Upper lobe of right lung (tissue), 1 donor: Measurements from ENCODE around the gene ACADVL. TPM values are rescaled to one million over a fixed set of nuclear protein-coding genes. Genes with fewer than 3 reads are reported as not detected.
A peak's percentile ranks its signal among the peaks of the same experiment; 100 is the strongest.

Experiments used
- ATAC-seq: fragments of 200-7000 bp; cut with Tn5 transposase; one replicate; pipeline ENCODE4 v1.9.1; 2020; ENCODE audit warnings: mild to moderate bottlenecking, moderate library complexity
- DNase-seq: peaks from one replicate; pipeline ENCODE4 v3.0.0-alpha.2; 2020
- H3K27ac ChIP-seq: fragments of 200-600 bp; one replicate; pipeline ENCODE4 v1.8.0; 2022
- H3K27me3 ChIP-seq: fragments of 200-600 bp; one replicate; pipeline ENCODE4 v1.8.0; 2022; ENCODE audit warnings: mild to moderate bottlenecking
- H3K36me3 ChIP-seq: fragments of 200-600 bp; one replicate; pipeline ENCODE4 v1.8.0; 2022
- H3K4me1 ChIP-seq: fragments of 200-600 bp; one replicate; pipeline ENCODE4 v1.8.0; 2022
- H3K4me3 ChIP-seq: fragments of 200-600 bp; one replicate; pipeline ENCODE4 v1.8.0; 2022; ENCODE audit warnings: mild to moderate bottlenecking
- H3K9me3 ChIP-seq: fragments of 200-600 bp; one replicate; pipeline ENCODE4 v1.8.0; 2022
- CTCF ChIP-seq: fragments of 200-600 bp; IDR thresholded peaks from one replicate; pipeline ENCODE4 v1.8.0; 2022; ENCODE audit warnings: antibody characterized with exemption
- intact Hi-C: fragments of 100-400 bp; cut with DNase I; formaldehyde crosslinking; loops from one replicate; pipeline ENCODE4 v1.11.0; 2022
- total RNA-seq: library from RNA; stranded (reverse); fragmentation: NEBNext Ultra II Directional; extraction: Animal tissue kit (Norgen Biotek cat#: 25700); gene quantifications from one replicate; pipeline ENCODE4 v1.2.1, GENCODE V29; 2021
- donor health status: DM: no; HTN: yes; CAD: no; lungs with severe emphysema.

Gene ACADVL
- total RNA-seq, 1 donor from 2014 or later: 544 TPM

DNA sequence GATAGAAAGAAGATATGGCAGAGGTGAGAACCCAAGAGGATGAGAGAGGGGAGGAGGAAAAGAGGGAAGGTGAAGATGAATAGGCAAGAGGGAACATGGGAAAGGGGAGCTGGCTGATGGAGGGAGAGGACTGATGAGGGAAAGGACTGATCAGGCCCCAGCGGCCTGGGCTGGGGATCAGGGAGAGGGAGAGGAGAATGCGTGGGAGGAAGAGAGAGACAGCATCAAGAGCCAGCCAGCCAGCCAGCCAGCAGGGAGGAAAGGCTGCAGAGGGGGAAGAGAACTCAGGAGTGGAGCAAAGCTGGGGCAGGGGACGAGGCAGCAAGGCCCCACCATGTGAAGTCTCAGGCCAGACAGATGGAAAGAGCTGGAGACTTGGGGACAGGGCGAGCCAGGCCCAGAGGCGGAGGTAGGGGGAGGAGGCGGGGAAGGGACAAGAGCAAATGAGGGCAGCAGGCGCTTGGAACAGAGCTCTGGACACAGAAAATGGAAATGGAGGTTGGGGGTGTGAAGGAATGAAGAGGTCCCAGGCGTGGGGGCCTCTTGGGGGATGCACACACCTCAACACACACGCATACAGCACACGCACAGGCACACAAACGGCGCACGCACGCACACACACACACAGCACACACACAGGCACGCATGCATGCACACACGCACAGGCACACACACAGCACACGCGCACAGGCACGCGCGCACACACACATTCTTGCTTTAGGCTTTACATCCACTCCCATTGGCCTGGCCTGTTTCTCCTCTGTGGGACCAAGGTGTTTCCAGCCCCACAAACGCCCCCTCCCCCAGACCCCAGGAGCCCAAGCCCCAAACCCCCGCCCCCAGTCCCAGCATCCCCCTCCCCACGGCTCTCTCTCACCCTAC lies 12.4 kb upstream of the ACADVL start:
- no peak for ATAC-seq
- TF ChIP-seq CTCF: no peak
- Histone ChIP-seq H3K27me3 (no peaks in the 10 kb centered on the region), H3K36me3 (peaks cover 8% of the 10 kb centered on the region), H3K4me3 (no peak overlapping the region), H3K27ac (no peak overlapping the region), H3K4me1 (peaks cover 8% of the 10 kb centered on the region), H3K9me3 (no peaks in the 10 kb centered on the region)
- intact Hi-C loops: no loop called here
- DNase-seq: no peak

- no peak for TF ChIP-seq CTCF
- intact Hi-C loops: no loop called here
- no peak for ATAC-seq
Measured at GRCh38 chr17:7208027-7208571, 11.6 kb upstream of the ACADVL start.

DNA sequence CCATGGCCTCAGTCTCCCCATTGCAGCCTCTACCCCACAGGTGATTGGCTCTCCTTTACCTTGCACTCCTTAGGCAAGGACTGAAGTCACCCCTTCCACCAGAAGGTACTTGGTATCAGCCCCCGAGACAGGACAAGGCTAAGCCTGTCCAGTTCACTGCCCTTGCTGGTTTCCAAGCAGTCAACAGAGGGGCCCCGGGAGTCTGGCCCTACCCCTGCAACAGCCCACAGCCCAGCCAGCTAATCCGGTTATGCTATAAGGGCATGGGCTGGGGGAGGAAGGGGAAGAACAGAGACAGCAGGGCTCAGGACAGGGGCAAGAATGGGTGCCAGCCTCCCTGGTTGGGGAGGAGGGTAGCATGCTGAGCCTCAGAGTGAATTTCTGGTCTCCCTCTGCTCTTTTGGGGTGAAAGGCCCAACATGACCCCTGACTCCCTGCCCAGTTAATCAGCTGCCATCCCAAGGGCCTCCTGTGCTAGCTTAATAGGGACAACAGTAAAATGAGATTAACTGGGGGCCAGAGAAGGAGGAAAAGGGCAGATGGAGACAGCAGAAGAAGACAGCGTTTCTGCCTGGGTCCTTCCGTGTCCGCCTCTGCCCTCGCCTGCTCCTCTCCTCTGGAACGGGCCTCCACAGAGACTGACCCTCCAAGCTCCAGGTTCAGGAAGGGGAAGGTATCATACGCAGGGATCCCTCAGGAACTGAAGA lies 10.8 kb upstream of the ACADVL start:
- no peaks in the 10 kb centered on the region for H3K9me3 ChIP-seq
- no peak for TF ChIP-seq CTCF
- no peak overlapping the region for H3K4me3 ChIP-seq
- no peaks in the 10 kb centered on the region for H3K36me3 ChIP-seq
- ATAC-seq (no peak), DNase-seq (no peak)
- H3K27ac ChIP-seq: no peak overlapping the region
- peaks cover 8% of the 10 kb centered on the region for H3K4me1 ChIP-seq
- intact Hi-C loops: no loop called here
- no peaks in the 10 kb centered on the region for H3K27me3 ChIP-seq

More at GRCh38 chr17:7208027-7208571, 11.6 kb upstream of the ACADVL start:
- Histone ChIP-seq H3K27ac (no peak overlapping the region), H3K9me3 (no peaks in the 10 kb centered on the region), H3K36me3 (peaks cover under 1% of the 10 kb centered on the region), H3K27me3 (no peaks in the 10 kb centered on the region), H3K4me1 (peaks cover 8% of the 10 kb centered on the region), H3K4me3 (no peak overlapping the region)
- no peak for DNase-seq

DNA sequence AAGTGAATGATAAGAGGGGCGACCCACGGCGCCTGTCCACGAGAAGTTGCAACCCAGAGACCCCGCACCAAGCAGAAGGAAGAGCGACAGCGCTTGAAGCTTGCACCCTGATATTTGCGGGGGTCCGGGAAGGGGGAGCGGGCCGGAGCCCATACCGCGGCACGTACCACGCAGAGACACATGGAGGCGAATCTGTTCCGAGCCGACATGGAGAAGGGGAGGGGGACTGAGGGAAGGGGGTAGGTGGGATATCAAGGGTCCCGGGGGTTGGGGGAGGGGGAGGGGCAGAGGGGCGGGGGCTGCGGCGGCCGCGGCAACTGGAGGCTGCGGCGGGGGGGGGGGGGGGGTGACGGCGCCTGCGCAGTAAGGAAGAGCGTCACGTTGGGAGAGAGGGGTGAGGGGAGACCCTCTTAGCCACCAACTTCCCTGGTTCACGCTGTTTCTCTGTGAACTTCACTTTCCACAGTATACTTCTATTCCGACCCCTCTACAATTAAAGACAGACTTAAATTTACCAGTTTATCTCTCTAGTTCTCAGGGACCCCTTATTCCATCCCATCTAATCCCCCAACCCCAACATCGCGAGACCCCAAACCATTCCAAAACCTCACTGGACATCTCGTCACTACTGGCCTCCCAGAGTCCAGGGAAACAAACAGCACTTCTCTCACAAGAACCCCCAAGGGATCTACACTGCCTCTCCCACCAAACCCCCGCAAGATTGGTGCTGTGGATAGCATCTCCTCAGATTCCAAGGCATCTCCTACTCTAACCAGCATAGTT lies 8.1 kb upstream of the ACADVL start:
- Histone ChIP-seq H3K27me3 (no peaks in the 10 kb centered on the region), H3K27ac (no peak overlapping the region), H3K4me3 (no peak overlapping the region), H3K4me1 (peaks cover 23% of the 10 kb centered on the region), H3K9me3 (no peaks in the 10 kb centered on the region), H3K36me3 (no peaks in the 10 kb centered on the region)
- DNase-seq (no peak), ATAC-seq (no peak)
- intact Hi-C loops: no loop called here
- TF ChIP-seq CTCF: no peak

- peak overlapping the region; percentile 66 for H3K4me3 ChIP-seq
- no peaks in the 10 kb centered on the region for H3K27me3 ChIP-seq
- intact Hi-C loops: no loop called here
- DNase-seq (no peak), ATAC-seq (peak; percentile 0)
- no peaks in the 10 kb centered on the region for H3K36me3 ChIP-seq
- H3K9me3 ChIP-seq: no peaks in the 10 kb centered on the region
- peaks cover 39% of the 10 kb centered on the region for H3K4me1 ChIP-seq
- peak overlapping the region; percentile 73 for H3K27ac ChIP-seq
- TF ChIP-seq CTCF: peak; percentile 33
Measured at GRCh38 chr17:7213895-7214299, 5.8 kb upstream of the ACADVL start.
